ENCODE measurements around the gene NAV1.
"Not testable (repeated sequence)": the region's sequence is repeated elsewhere in the genome, so short reads cannot be mapped to it uniquely, and the experiment has no call there.

- TF ChIP-seq ISL1 (CRISPR knock-in tag; IDR thresholded peaks at IDR 0.05); ARNTL (CRISPR knock-in tag; IDR thresholded peaks at IDR 0.05; ENCODE audit: borderline replicate concordance, low read depth); ZNF70 (CRISPR knock-in tag; IDR thresholded peaks at IDR 0.05); ZFP3 (CRISPR knock-in tag; IDR thresholded peaks at IDR 0.05); POU6F1 (CRISPR knock-in tag; IDR thresholded peaks at IDR 0.05; ENCODE audit: borderline replicate concordance, low read depth); PPARA (CRISPR knock-in tag; IDR thresholded peaks at IDR 0.05; ENCODE audit: borderline replicate concordance); PATZ1 (CRISPR knock-in tag; IDR thresholded peaks at IDR 0.05; ENCODE audit: borderline replicate concordance); RARB (CRISPR knock-in tag; IDR thresholded peaks at IDR 0.05); ZFP30 (CRISPR knock-in tag; IDR thresholded peaks at IDR 0.05); CREB5 (CRISPR knock-in tag; IDR thresholded peaks at IDR 0.05; ENCODE audit: low read depth); ZNF8 (CRISPR knock-in tag; IDR thresholded peaks at IDR 0.05): not testable (repeated sequence)
These were observed 10.6 kb downstream of the NAV1 start for GRCh38 chr1:201549522-201549921.
